Heart left ventricle (tissue), 16 donors: ENCODE results near the gene SCN1A. TPM values are rescaled to one million over a fixed set of nuclear protein-coding genes. Genes with fewer than 3 reads are reported as not detected.

Experiments used
- ATAC-seq, 4 donors: fragments of 200-7000 bp; cut with Tn5 transposase; one replicate each; pipeline ENCODE4 v1.9.1; 2020 to 2022; ENCODE audit warnings: moderate library complexity in 4 of 4, mild to moderate bottlenecking in 3 of 4, moderate number of reproducible peaks in 1 of 4
- DNase-seq, 5 donors: peaks; one replicate each; pipeline ENCODE4 v3.0.0-alpha.2; 2020
- H3K27ac ChIP-seq, 12 donors: fragments of 200-600 bp; sonication (generic) in 4 of 12; one replicate each; pipeline versions ENCODE4 v1.5.0 to v1.8.0; 2016 to 2022; ENCODE audit warnings: mild to moderate bottlenecking in 2 of 12
- H3K27me3 ChIP-seq, 9 donors: fragments of 200-600 bp; sonication (generic) in 2 of 9; one replicate each; pipeline versions ENCODE4 v1.5.1 to v1.8.0; 2016 to 2022; ENCODE audit warnings: mild to moderate bottlenecking in 3 of 9
- H3K36me3 ChIP-seq, 9 donors: fragments of 200-600 bp; sonication (generic) in 2 of 9; one replicate each; pipeline versions ENCODE4 v1.5.0 to v1.8.0; 2018 to 2022; ENCODE audit warnings: mild to moderate bottlenecking in 2 of 9
- H3K4me1 ChIP-seq, 12 donors: fragments of 200-600 bp; sonication (generic) in 4 of 12; one replicate each; pipeline versions ENCODE4 v1.5.0 to v1.8.0; 2016 to 2022; ENCODE audit warnings: mild to moderate bottlenecking in 3 of 12
- H3K4me3 ChIP-seq, 12 donors: fragments of 200-600 bp; sonication (generic) in 4 of 12; one replicate each; pipeline versions ENCODE4 v1.5.0 to v1.8.0; 2017 to 2022; ENCODE audit warnings: mild to moderate bottlenecking in 9 of 12, moderate library complexity in 4 of 12
- H3K9me3 ChIP-seq, 12 donors: fragments of 200-600 bp; sonication (generic) in 4 of 12; one replicate each; pipeline versions ENCODE4 v1.5.0 to v1.8.0; 2016 to 2022; ENCODE audit warnings: mild to moderate bottlenecking in 1 of 12
- CTCF ChIP-seq, 12 donors: fragments of 200-600 bp; sonication (generic) in 4 of 12; IDR thresholded peaks; one replicate each; pipeline versions ENCODE4 v1.5.0 to v1.8.0; 2018 to 2022; ENCODE audit warnings: antibody characterized with exemption in 12 of 12, mild to moderate bottlenecking in 5 of 12
- POLR2A ChIP-seq, 2 donors: fragments of 450-650 bp; IDR thresholded peaks; one replicate each; pipeline ENCODE4 v1.6.1; 2017; ENCODE audit warnings: antibody characterized with exemption in 2 of 2, mild to moderate bottlenecking in 2 of 2, moderate library complexity in 2 of 2
- WGBS, 4 donors: extraction: QIAGEN DNeasy Blood & Tissue Kit in 2 of 4; methylation state at CpG; one replicate each; pipeline versions ENCODE4 v1.1.5 to v1.1.7; 2013 to 2018; 5-methylcytosine and 5-hydroxymethylcytosine counted together
- intact Hi-C, 10 donors: fragments of 100-400 bp; cut with DNase I; formaldehyde crosslinking; loops; one replicate each; pipeline versions ENCODE4 v1.11.1 to v1.14.2; 2022
- polyA plus RNA-seq, 2 donors: library from polyadenylated mRNA; stranded (reverse); fragments of 200-250 nt; gene quantifications; one replicate each; pipeline ENCODE4 v1.2.3, GENCODE V29; 2013
- total RNA-seq, 9 donors: library from RNA; depleted of rRNA in 2 of 9; stranded (reverse); fragments of >200 nt in 2 of 9; fragmentation: NEBNext Ultra II Directional in 3 of 9; extraction: Animal tissue kit (Norgen Biotek cat#: 25700) in 3 of 9; gene quantifications; one replicate each; pipeline versions ENCODE4 v1.1.0 to v1.2.4, GENCODE V29; 2016 to 2023
- donor health status: ischemic (EF 13 %, LVEDD 7.1; RV severe dilation, severe dysfunction).
- donor health status: healthy with polysubstance abuse.
- donor health status: DM: no; HTN: yes; CAD: no.
- donor health status: DM: no; HTN: no; CAD: no.
- donor health status: ischemic (EF 25% LVEDD 6.9; RV normal size, moderate dysfunction).
- donor health status: ischemic (EF 25% LVEDD 5.7; RV mildly dilated, moderate dysfunction).
- donor health status: healthy.
- donor health status: DM: yes; HTN: yes; CAD: no.
- donor health status: ischemic (EF 35%, LVEDD 5.7; RV mildly dilated, moderate dysfunction).
- donor health status: nonischemic (EF 11% LVEDD 7.7; RV severe dilation, severe dysfunction).
- donor health status: DM: yes; HTN: yes; CAD: no.
- donor health status: PGD.
- donor health status: ischemic (EF 29% LVEDD 5.4; RV normal size, mild dysfunction).
- donor health status: nonischemic (EF 23%, LVEDD 6.1; RV moderate dilation, normal function).

SCN1A gene
- total and polyA plus RNA-seq, 11 donors: 0.05 to 1.3 (median 0.32) TPM; not detected in 3

DNA sequence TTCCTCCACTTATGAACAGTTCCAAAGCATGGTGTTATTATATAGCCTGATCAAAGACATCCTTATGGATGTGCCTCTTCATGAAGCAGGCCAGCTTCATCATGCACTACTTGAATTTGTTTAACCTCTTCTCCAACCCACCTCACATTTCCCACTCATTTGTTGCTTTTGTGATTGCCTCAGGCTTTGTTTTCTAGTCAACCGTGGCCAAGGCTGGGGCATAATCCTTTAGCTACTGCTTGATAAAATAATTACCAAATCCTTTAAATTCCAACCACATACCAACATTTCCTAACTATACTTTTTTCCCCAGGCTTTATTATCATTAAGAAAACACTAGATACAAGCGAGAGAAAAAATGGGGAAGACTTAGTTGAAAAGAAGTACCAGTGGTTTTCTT, 39.6 kb upstream of the SCN1A start:
- intact Hi-C loops: no loop called here
- TF ChIP-seq POLR2A (IDR thresholded peaks at IDR 0.05) (no peak), CTCF (IDR thresholded peaks at IDR 0.05) (no peak)
- Histone ChIP-seq H3K27me3 (peaks cover 0 to 5% (median 0%) of the 10 kb centered on the region in 9 donors), H3K27ac (no peak overlapping the region), H3K4me1 (no peaks in the 10 kb centered on the region), H3K4me3 (no peak overlapping the region), H3K9me3 (no peaks in the 10 kb centered on the region), H3K36me3 (no peaks in the 10 kb centered on the region)
- DNase-seq (no peak), ATAC-seq (no peak)
- 21 to 41% (median 22%) methylated on average over 2 of the region's 2 CpGs for WGBS, 4 donors

DNA sequence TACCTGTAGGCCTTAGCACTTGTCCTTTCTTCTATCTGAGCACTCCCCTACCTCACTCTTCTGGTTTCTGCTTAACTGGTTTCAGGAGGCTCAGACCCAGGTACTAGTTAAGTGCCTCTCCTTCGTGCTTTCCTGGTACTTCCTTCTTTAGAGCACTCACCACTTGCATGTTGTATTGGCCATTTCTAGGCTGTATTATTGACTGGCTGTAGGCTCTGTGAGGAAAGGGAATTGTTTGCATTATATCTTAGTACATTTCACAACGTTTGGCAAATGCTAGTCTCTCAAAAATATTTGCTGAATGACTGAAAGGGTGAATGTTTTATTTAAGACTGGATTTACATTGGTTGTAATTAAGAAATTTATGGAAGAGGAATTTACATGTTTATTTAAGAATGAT, 36.0 kb upstream of the SCN1A start:
- no peak for DNase-seq
- Histone ChIP-seq H3K9me3 (no peaks in the 10 kb centered on the region), H3K4me1 (no peaks in the 10 kb centered on the region), H3K4me3 (no peak overlapping the region), H3K36me3 (no peaks in the 10 kb centered on the region), H3K27me3 (no peaks in the 10 kb centered on the region), H3K27ac (no peak overlapping the region)
- no peak for TF ChIP-seq CTCF (IDR thresholded peaks at IDR 0.05)
- no peak for TF ChIP-seq POLR2A (IDR thresholded peaks at IDR 0.05)
- intact Hi-C loops: no loop called here
- WGBS, 4 donors: 57 to 67% (median 61%) methylated on average over 2 of the region's 2 CpGs
- ATAC-seq: no peak

DNA sequence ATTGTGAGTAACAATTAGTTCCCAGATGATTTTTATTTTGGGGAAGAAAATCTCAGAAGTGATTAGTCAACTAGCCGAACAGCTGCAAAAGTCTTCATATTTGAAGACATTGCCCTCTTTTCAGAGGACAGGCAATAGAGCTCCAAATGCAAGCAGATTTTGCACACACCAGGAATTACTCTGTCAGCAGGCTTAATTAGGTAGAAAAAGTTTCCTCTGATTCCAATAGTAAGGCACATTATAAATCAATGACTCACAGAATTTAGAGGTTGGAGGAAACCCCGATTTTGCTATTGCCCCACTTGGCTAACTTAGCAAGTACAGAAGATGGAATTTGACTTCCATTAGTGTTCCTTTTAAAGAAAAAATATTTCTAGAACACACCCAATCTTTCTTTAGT, 30.7 kb upstream of the SCN1A start:
- Histone ChIP-seq H3K27me3 (no peaks in the 10 kb centered on the region), H3K4me1 (no peaks in the 10 kb centered on the region), H3K27ac (no peak overlapping the region), H3K4me3 (no peak overlapping the region), H3K36me3 (no peaks in the 10 kb centered on the region), H3K9me3 (no peaks in the 10 kb centered on the region)
- intact Hi-C loops: no loop called here
- 84 to 86% (median 86%) methylated on average over 2 of the region's 2 CpGs for WGBS, 4 donors
- no peak for TF ChIP-seq CTCF (IDR thresholded peaks at IDR 0.05)
- ATAC-seq (no peak), DNase-seq (no peak)

DNA sequence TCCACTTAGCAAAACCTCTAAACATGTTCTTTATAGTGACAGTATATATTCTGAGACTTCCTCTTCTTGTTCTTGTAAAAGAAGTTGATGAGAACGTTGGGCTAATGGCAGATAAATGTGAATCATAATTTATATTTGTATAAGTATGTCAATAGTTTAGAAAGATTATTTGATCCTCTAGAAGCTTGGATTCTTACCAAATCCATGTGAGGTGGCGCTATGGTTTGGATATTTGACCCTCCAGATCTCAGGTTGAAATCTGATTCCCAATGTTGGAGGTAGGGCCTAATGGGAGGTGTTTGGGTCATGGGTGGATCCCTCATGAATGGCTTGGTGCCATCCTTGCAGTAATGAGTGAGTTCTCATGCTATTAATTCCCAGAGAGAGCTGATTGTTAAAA, 29.8 kb upstream of the SCN1A start:
- Histone ChIP-seq H3K27me3 (no peaks in the 10 kb centered on the region), H3K36me3 (no peaks in the 10 kb centered on the region), H3K4me3 (no peak overlapping the region), H3K4me1 (no peaks in the 10 kb centered on the region), H3K27ac (no peak overlapping the region), H3K9me3 (no peaks in the 10 kb centered on the region)
- WGBS, 4 donors: 66 to 72% (median 70%) methylated on average over 2 of the region's 2 CpGs
- ATAC-seq: no peak
- no peak for TF ChIP-seq POLR2A (IDR thresholded peaks at IDR 0.05)
- TF ChIP-seq CTCF (IDR thresholded peaks at IDR 0.05): no peak
- DNase-seq: no peak
- intact Hi-C loops: no loop called here
